GM12864 (cell line): ENCODE measurements around the gene PRDX3.
"Not testable (repeated sequence)": the region's sequence is repeated elsewhere in the genome, so short reads cannot be mapped to it uniquely, and the experiment has no call there.

Source experiments
- DNase-seq: peaks from one replicate; pipeline ENCODE4 v3.0.0-alpha.2; 2011; ENCODE audit warnings: low read depth
- H3K4me3 ChIP-seq: 2 replicates; pipeline ENCODE4 v1.5.1; 2011; ENCODE audit warnings: mild to moderate bottlenecking, low read depth, low read length, control low read depth
- CTCF ChIP-seq: IDR thresholded peaks from 2 replicates; pipeline ENCODE4 v1.5.1; 2011; ENCODE audit warnings: low read depth, mild to moderate bottlenecking, moderate library complexity, low read length, control low read depth, inconsistent platforms; ENCODE audit errors: missing control alignments

The PRDX3 gene

DNA sequence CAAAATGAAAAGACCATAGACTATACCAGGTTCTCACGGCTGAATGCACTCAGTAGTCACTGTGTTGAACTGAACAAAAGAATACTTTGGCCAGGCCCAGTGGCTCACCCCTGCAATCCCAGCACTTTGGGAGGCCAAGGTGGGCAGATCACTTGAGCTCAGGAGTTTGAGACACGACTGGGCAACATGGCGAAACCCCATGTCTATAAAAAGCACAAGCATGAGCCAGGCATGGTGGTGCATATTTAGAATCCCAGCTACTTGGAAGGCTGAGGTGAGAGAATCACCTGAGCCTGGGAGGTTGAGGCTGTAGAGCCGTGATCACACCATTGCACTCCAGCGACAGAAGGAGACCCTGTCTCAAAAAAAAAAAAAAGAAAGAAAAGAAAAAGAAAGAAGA lies 25.6 kb downstream of the PRDX3 start:
- H3K4me3 ChIP-seq = no peak overlapping the region
- TF ChIP-seq CTCF = no peak
- DNase-seq = no peak

DNA sequence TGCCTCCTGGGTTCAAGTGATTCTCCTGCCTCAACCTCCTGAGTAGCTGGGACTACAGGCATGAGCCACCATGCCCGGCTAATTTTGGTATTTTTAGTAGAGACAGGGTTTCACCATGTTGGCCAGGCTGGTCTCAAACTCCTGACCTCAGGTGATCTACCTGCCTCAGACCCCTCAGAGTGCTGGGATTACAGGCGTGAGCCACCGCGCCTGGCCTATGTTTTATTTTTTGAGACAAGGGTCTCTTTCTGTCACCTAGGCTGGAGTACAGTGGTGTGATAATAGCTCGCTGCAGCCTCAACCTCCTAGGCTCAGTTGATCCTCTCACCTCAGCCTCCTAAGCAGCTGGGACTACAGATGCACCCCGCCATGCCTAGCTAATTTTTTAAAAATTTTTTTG lies 27.0 kb downstream of the PRDX3 start:
- not testable (repeated sequence) for DNase-seq, H3K4me3 ChIP-seq

GRCh38 chr10:119149729-119150128 lies 28.9 kb downstream of the PRDX3 start:
- TF ChIP-seq CTCF = no peak
- DNase-seq = no peak
- H3K4me3 ChIP-seq = no peak overlapping the region

DNA sequence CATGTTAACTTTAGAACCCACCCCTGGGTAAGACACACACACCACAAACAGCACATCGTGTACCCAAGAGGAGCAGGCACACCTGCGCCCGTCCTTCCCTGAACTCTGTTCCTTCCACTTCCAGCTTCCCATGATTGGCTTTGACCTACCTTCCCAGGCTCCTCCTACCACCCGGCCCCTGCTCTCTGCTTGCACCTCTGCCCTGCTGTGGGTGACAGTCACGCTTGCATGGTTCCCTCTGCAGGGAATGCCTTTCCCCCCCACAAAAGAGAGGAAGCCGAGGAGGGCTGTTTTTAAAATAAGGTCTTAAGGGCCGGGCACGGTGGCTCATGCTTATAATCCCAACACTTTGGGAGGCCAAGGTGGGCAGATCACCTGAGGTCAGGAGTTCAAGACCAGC lies 29.5 kb downstream of the PRDX3 start:
- no peak for DNase-seq
- no peak overlapping the region for H3K4me3 ChIP-seq
- TF ChIP-seq CTCF = no peak

DNA sequence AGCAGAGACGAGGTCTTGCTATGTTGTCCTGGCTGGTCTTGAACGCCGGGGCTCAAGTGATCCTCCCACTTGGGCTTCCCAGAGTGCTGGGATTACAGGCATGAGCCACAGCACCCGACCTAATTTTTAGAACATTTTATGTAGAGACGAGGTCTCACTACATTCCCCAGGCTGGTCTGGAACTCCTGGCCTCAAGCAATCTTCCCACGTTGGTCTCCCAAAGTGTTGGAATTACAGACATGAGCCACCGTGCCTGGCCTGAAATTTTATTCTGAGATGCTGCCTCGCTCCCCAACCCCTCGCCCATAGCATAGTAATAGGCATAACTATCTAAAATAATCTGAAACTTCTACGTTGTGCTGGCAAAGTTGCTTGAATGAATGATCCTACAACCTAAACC lies 35.0 kb downstream of the PRDX3 start:
- no peak overlapping the region for H3K4me3 ChIP-seq
- no peak for DNase-seq
- TF ChIP-seq CTCF = no peak

GRCh38 chr10:119140603-119141245 lies 37.9 kb downstream of the PRDX3 start:
- TF ChIP-seq CTCF = no peak
- H3K4me3 ChIP-seq = no peak overlapping the region
- DNase-seq = no peak

GRCh38 chr10:119139464-119140067 lies 39.0 kb downstream of the PRDX3 start:
- no peak for DNase-seq

More at GRCh38 chr10:119139464-119140067, 39.0 kb downstream of the PRDX3 start:
- TF ChIP-seq CTCF = peak; percentile 79
- no peak overlapping the region for H3K4me3 ChIP-seq
